HCT116 (cell line): Measurements from ENCODE around the gene ARFGAP1. TPM values are rescaled to one million over a fixed set of nuclear protein-coding genes. Genes with fewer than 3 reads are reported as not detected.

ENCODE experiments used
- ATAC-seq: fragments of 200-7000 bp; cut with Tn5 transposase; 2 replicates; pipeline ENCODE4 v1.9.1; 2020; ENCODE audit warnings: mild to moderate bottlenecking, moderate library complexity
- BruUV-seq: library from RNA; stranded (reverse); fragments of 400-500 nt; replicated peaks from 2 replicates; lab custom pipeline; 2021; lab: Mats Ljungman, UMichigan
- CTCF ChIA-PET: fragments of 300-600 bp; sonication (Branson Sonifier 250); formaldehyde crosslinking; loops from one replicate; lab custom pipeline; 2021; ENCODE audit warnings: antibody characterized with exemption; lab: Charles Lee
- POLR2A ChIA-PET: fragments of 300-600, 350-600 bp; sonication (Branson Sonifier 250); formaldehyde crosslinking; loops from one replicate; lab custom pipeline; 2021; ENCODE audit warnings: antibody characterized with exemption; lab: Charles Lee
- RAD21 ChIA-PET, 2 experiments: fragments of 300-600 bp; sonication (Branson Sonifier 250); formaldehyde crosslinking; loops; one replicate each; lab custom pipeline; 2023; ENCODE audit warnings: low total read pairs in 2 of 2; ENCODE audit not compliant: uncharacterized antibody in 2 of 2, unreplicated experiment in 2 of 2, low non-redundant PET in 1 of 2; lab: Charles Lee
- DNase-seq: peaks from one replicate; pipeline ENCODE4 v3.0.0-alpha.2; 2010; ENCODE audit warnings: low read depth, low spot score
- H2AFZ ChIP-seq: fragments of 200-600 bp; shearing (Covaris generic), sonication (generic); 2 replicates; pipeline ENCODE4 v1.6.1; 2017; ENCODE audit warnings: low read depth, mixed run types, mixed read lengths, antibody characterized with exemption, low read length; ENCODE audit not compliant: poor library complexity, severe bottlenecking
- H3K27ac ChIP-seq: 2 replicates; pipeline ENCODE4 v1.5.1; 2012; ENCODE audit warnings: low read depth, low read length
- H3K27me3 ChIP-seq: fragments of 200-600 bp; sonication (generic); 2 replicates; pipeline ENCODE4 v1.6.1; 2016; ENCODE audit warnings: mixed run types, low read length, mixed read lengths; ENCODE audit not compliant: insufficient read depth
- H3K36me3 ChIP-seq, 2 experiments: fragments of 200-500 bp in 1 of 2; fragments of 200-600 bp in 1 of 2; sonication (Bioruptor generic) in 1 of 2; sonication (generic) in 1 of 2; 2 replicates each; pipeline versions ENCODE4 v1.5.1 to v1.6.1; 2014 to 2016; ENCODE audit warnings: low read length in 2 of 2, inconsistent platforms in 1 of 2, mixed read lengths in 1 of 2, mixed run types in 1 of 2; ENCODE audit not compliant: insufficient read depth in 2 of 2, control insufficient read depth in 1 of 2
- H3K4me1 ChIP-seq, 2 experiments: fragments of 200-600 bp in 1 of 2; sonication (generic) in 1 of 2; 2 replicates each; pipeline versions ENCODE4 v1.5.1 to v1.6.1; 2012 to 2017; ENCODE audit warnings: low read length in 2 of 2, inconsistent platforms in 1 of 2, mild to moderate bottlenecking in 1 of 2, mixed read lengths in 1 of 2, mixed run types in 1 of 2, moderate library complexity in 1 of 2; ENCODE audit not compliant: insufficient read depth in 2 of 2, control insufficient read depth in 1 of 2
- H3K4me2 ChIP-seq: fragments of 200-600 bp; sonication (generic); 2 replicates; pipeline ENCODE4 v1.6.1; 2017; ENCODE audit warnings: mixed run types, low read length, mixed read lengths
- H3K4me3 ChIP-seq, 2 experiments: fragments of 200-600 bp in 1 of 2; sonication (generic) in 1 of 2; replicated peaks in 1 of 2; 2 replicates each; pipeline ENCODE4 v1.5.1; 2011 to 2016; ENCODE audit warnings: low read length in 2 of 2, control low read depth in 1 of 2, low read depth in 1 of 2, mild to moderate bottlenecking in 1 of 2, mixed read lengths in 1 of 2, mixed run types in 1 of 2
- H3K79me2 ChIP-seq: fragments of 200-600 bp; sonication (generic); 2 replicates; pipeline ENCODE4 v1.6.1; 2017; ENCODE audit warnings: mild to moderate bottlenecking, mixed run types, low read length, moderate library complexity, mixed read lengths; ENCODE audit not compliant: insufficient read depth
- H3K9ac ChIP-seq: fragments of 200-600 bp; sonication (generic); 2 replicates; pipeline ENCODE4 v1.6.1; 2016; ENCODE audit warnings: low read length, mixed read lengths
- H3K9me2 ChIP-seq: fragments of 200-600 bp; sonication (generic), shearing (Covaris generic); 2 replicates; pipeline ENCODE4 v1.6.1; 2017; ENCODE audit warnings: mixed run types, mild to moderate bottlenecking, moderate library complexity; ENCODE audit not compliant: insufficient read depth
- H3K9me3 ChIP-seq, 2 experiments: fragments of 200-500 bp in 1 of 2; fragments of 200-600 bp in 1 of 2; sonication (Bioruptor generic) in 1 of 2; sonication (generic) in 1 of 2; 2 replicates each; pipeline ENCODE4 v1.6.1; 2014 to 2017; ENCODE audit warnings: low read length in 2 of 2, mixed read lengths in 2 of 2, inconsistent platforms in 1 of 2, low read depth in 1 of 2, mild to moderate bottlenecking in 1 of 2, mixed run types in 1 of 2, moderate library complexity in 1 of 2; ENCODE audit not compliant: control insufficient read depth in 1 of 2, insufficient read depth in 1 of 2
- H4K20me1 ChIP-seq: fragments of 200-600 bp; sonication (generic), shearing (Covaris generic); 2 replicates; pipeline ENCODE4 v1.6.1; 2017; ENCODE audit warnings: mixed run types, mild to moderate bottlenecking, moderate library complexity; ENCODE audit not compliant: insufficient read depth
- CBX3 ChIP-seq: IDR thresholded peaks from 2 replicates; pipeline ENCODE4 v1.6.1; 2012; ENCODE audit warnings: low read depth
- CEBPB ChIP-seq: IDR thresholded peaks from 2 replicates; pipeline ENCODE4 v1.6.1; 2012; ENCODE audit warnings: low read depth
- CTCF ChIP-seq, 3 experiments: fragments of 200-600 bp in 1 of 3; sonication (generic) in 1 of 3; IDR thresholded peaks in 2 of 3; conservative IDR thresholded peaks in 1 of 3; 2 replicates each; pipeline ENCODE4 v1.5.1; 2012 to 2017; ENCODE audit warnings: low read depth in 2 of 3, low read length in 2 of 3, antibody characterized with exemption in 1 of 3, borderline replicate concordance in 1 of 3, control low read depth in 1 of 3, mild to moderate bottlenecking in 1 of 3, mixed read lengths in 1 of 3, mixed run types in 1 of 3, moderate library complexity in 1 of 3; ENCODE audit not compliant: insufficient read depth in 1 of 3
- EGR1 ChIP-seq: IDR thresholded peaks from 2 replicates; pipeline ENCODE4 v1.6.1; 2012; ENCODE audit warnings: low read depth
- EZH2 ChIP-seq: fragments of 200-600 bp; sonication (generic); IDR thresholded peaks from 2 replicates; pipeline ENCODE4 v1.6.1; 2017; ENCODE audit warnings: antibody characterized with exemption, mixed run types
- EZH2phosphoT487 ChIP-seq: fragments of 200-600 bp; IDR thresholded peaks from 2 replicates; pipeline ENCODE4 v1.6.1; 2018; ENCODE audit warnings: antibody characterized with exemption, borderline replicate concordance
- MAX ChIP-seq: IDR thresholded peaks from 2 replicates; pipeline ENCODE4 v1.6.1; 2012
- SIN3A ChIP-seq: IDR thresholded peaks from 2 replicates; pipeline ENCODE4 v1.6.1; 2012; ENCODE audit warnings: low read depth
- TCF7L2 ChIP-seq: IDR thresholded peaks from 2 replicates; pipeline ENCODE4 v1.7.0; 2011; ENCODE audit warnings: borderline replicate concordance, inconsistent platforms; ENCODE audit not compliant: insufficient read depth, insufficient read length; ENCODE audit errors: extremely low read depth
- YY1 ChIP-seq: IDR thresholded peaks from 2 replicates; pipeline ENCODE4 v1.6.1; 2011; ENCODE audit warnings: low read length, low read depth, moderate library complexity, mild to moderate bottlenecking; ENCODE audit not compliant: insufficient replicate concordance; ENCODE audit errors: extremely low read depth
- ZNF274 ChIP-seq: fragments of 200-500 bp; sonication (Bioruptor generic); IDR thresholded peaks from 2 replicates; pipeline ENCODE4 v1.6.1; 2014; ENCODE audit warnings: mild to moderate bottlenecking, low read depth, low read length, inconsistent platforms
- intact Hi-C: fragments of 100-400 bp; cut with micrococcal nuclease; formaldehyde crosslinking; loops from 2 replicates; pipeline ENCODE4 v1.10.0; 2022
- total RNA-seq: library from RNA; stranded (reverse); gene quantifications from one replicate; pipeline ENCODE4 v1.2.1, GENCODE V29; 2021; ENCODE audit not compliant: unreplicated experiment

Gene ARFGAP1
- total RNA-seq, 1 experiment from 2014 or later: 94.4 TPM

GRCh38 chr20:63298731-63299312 is 26.2 kb downstream of the ARFGAP1 start:
- Histone ChIP-seq H2AFZ (no peak overlapping the region), H3K27me3 (peaks cover 3% of the 10 kb centered on the region; the same call in 1 of the 2 replicates), H3K4me2 (no peak overlapping the region), H3K36me3 (no peaks in the 10 kb centered on the region), H3K4me3 (no peak overlapping the region), H3K9ac (no peak overlapping the region), H3K9me2 (no peaks in the 10 kb centered on the region), H3K9me3 (peaks cover 0 to 3% of the 10 kb centered on the region in 2 experiments; a peak in 1 of 4 replicates), H3K79me2 (no peaks in the 10 kb centered on the region), H3K4me1 (peaks cover 0 to 4% of the 10 kb centered on the region in 2 experiments; a peak in 1 of 4 replicates), H3K27ac (no peak overlapping the region), H4K20me1 (no peaks in the 10 kb centered on the region)
- ChIA-PET CTCF (interaction anchor here (1.4 kb wide), 1 partner anchor 11 kb away, joined by 3 read pairs; no protein-coding TSS in a partner anchor), POLR2A (no interaction called here), RAD21 (no interaction called here)
- intact Hi-C loops: no loop called here
- BruUV-seq: no TSS peak
- TF ChIP-seq TCF7L2: no peak
- TF ChIP-seq EGR1: no peak
- no peak for TF ChIP-seq SIN3A
- TF ChIP-seq CBX3: no peak
- TF ChIP-seq CTCF (IDR thresholded peaks at IDR 0.05 in 2 of 3, conservative IDR thresholded peaks at IDR 0.05 in 1 of 3; ENCODE audit: borderline replicate concordance in 1 of 3, insufficient read depth in 1 of 3, low read depth in 2 of 3, low read length in 2 of 3): no peak
- no peak for TF ChIP-seq EZH2
- TF ChIP-seq MAX: no peak
- ATAC-seq: no peak
- DNase-seq: no peak

- Histone ChIP-seq H3K4me1 (no peaks in the 10 kb centered on the region), H3K9me3 (peaks cover 0 to 3% of the 10 kb centered on the region in 2 experiments; a peak in 1 of 4 replicates), H4K20me1 (no peaks in the 10 kb centered on the region), H3K4me2 (no peak overlapping the region), H3K79me2 (no peaks in the 10 kb centered on the region), H3K36me3 (no peaks in the 10 kb centered on the region), H3K27me3 (peaks cover 10% of the 10 kb centered on the region; the same call in 1 of the 2 replicates), H3K4me3 (no peak overlapping the region), H3K27ac (no peak overlapping the region), H3K9ac (no peak overlapping the region), H2AFZ (no peak overlapping the region), H3K9me2 (no peaks in the 10 kb centered on the region)
- no TSS peak for BruUV-seq
- intact Hi-C loops: no loop called here
- ATAC-seq: no peak
- ChIA-PET RAD21 (no interaction called here), POLR2A (no interaction called here), CTCF (interaction anchor here (1.5 kb wide), 1 partner anchor 79 kb away, joined by 3 read pairs; no protein-coding TSS in a partner anchor)
- no peak for TF ChIP-seq SIN3A
- TF ChIP-seq ZNF274: no peak
- TF ChIP-seq MAX: no peak
- TF ChIP-seq CEBPB: no peak
- no peak for TF ChIP-seq EZH2phosphoT487
- TF ChIP-seq YY1: no peak
- DNase-seq: no peak
Observed at GRCh38 chr20:63301671-63302070, 29.1 kb downstream of the ARFGAP1 start.
